Sigmoid colon (tissue), 3 donors: ENCODE results near the gene ZBTB45.

ENCODE experiments used
- CTCF ChIP-seq, 4 experiments: fragments of 450-650 bp in 3 of 4; fragments of 200-600 bp in 1 of 4; IDR thresholded peaks; one replicate each; pipeline ENCODE4 v1.5.1; 2016 to 2019; ENCODE audit warnings: antibody characterized with exemption in 4 of 4, mild to moderate bottlenecking in 3 of 4, moderate library complexity in 2 of 4
- POLR2A ChIP-seq, 2 donors: fragments of 450-650 bp; IDR thresholded peaks; one replicate each; pipeline ENCODE4 v1.6.1; 2016; ENCODE audit warnings: antibody characterized with exemption in 2 of 2, mild to moderate bottlenecking in 2 of 2, moderate library complexity in 2 of 2

DNA sequence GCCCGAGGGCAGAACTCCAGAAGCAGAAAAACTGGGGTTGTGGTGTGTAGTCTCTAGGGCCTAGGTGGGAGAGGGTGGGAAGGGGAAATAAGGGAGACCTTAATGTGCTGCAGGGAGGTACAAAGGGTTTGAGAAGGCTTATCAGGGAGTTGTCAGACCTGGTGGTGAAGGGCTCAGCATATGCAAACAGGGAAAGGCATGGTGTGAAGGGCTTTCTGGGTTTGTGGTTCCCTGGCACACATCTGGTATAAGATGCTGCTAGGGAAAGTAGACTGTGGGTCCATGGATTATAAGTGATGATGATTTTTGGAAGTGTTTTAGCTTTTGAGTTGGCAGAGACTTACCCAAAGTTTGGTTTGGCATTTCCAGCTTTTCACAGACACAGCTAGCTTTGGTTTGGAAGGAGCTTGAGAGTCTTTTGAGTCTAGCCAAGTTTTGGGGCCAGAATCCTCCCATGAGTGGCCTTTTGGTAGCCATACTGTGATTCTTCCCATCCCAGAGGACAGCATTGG lies 26.5 kb upstream of the ZBTB45 start:
- no peak for TF ChIP-seq POLR2A (IDR thresholded peaks at IDR 0.05)
- no peak for TF ChIP-seq CTCF (IDR thresholded peaks at IDR 0.05)
